PC-9 (cell line): ENCODE results near the gene CGN. TPM values are rescaled to one million over a fixed set of nuclear protein-coding genes. Genes with fewer than 3 reads are reported as not detected.

ENCODE experiments used
- BruUV-seq: library from RNA; stranded (reverse); fragments of 400-500 nt; replicated peaks from 2 replicates; lab custom pipeline; 2021; lab: Mats Ljungman, UMichigan
- CTCF ChIA-PET: fragments of 300-600 bp; sonication (Branson Sonifier 250); formaldehyde crosslinking; loops from one replicate; lab custom pipeline; 2022; ENCODE audit warnings: antibody characterized with exemption; lab: Charles Lee
- POLR2A ChIA-PET: fragments of 300-600 bp; sonication (Branson Sonifier 250); formaldehyde crosslinking; loops from one replicate; lab custom pipeline; 2022; ENCODE audit warnings: antibody characterized with exemption; ENCODE audit not compliant: unreplicated experiment; lab: Charles Lee
- DNase-seq, 2 experiments: peaks; one replicate each; pipeline versions ENCODE4 v3.0.0 to v3.0.0-alpha.2; 2015 to 2022; ENCODE audit warnings: mixed read lengths in 1 of 2
- H2AFZ ChIP-seq: fragments of 200-600 bp; sonication (generic); 2 replicates; pipeline ENCODE4 v1.8.1; 2017; ENCODE audit warnings: antibody characterized with exemption
- H3F3A ChIP-seq: fragments of 200-600 bp; sonication (generic); 2 replicates; pipeline ENCODE4 v1.8.1; 2017; ENCODE audit warnings: antibody characterized with exemption, mild to moderate bottlenecking, low read depth; ENCODE audit not compliant: insufficient read depth
- H3K27ac ChIP-seq: fragments of 200-600 bp; sonication (generic); 2 replicates; pipeline ENCODE4 v1.6.1; 2016; ENCODE audit warnings: mixed run types
- H3K27me3 ChIP-seq: fragments of 200-600 bp; sonication (generic); 2 replicates; pipeline ENCODE4 v1.6.1; 2016; ENCODE audit warnings: low read depth, mixed run types; ENCODE audit not compliant: insufficient read depth
- H3K36me3 ChIP-seq: fragments of 200-600 bp; sonication (generic); 2 replicates; pipeline ENCODE4 v1.6.1; 2016; ENCODE audit warnings: low read depth, mixed run types
- H3K4me1 ChIP-seq: fragments of 200-600 bp; sonication (generic); replicated peaks from 2 replicates; pipeline ENCODE4 v1.6.1; 2016; ENCODE audit warnings: mixed run types; ENCODE audit not compliant: insufficient read depth
- H3K4me2 ChIP-seq: fragments of 200-600 bp; sonication (generic); 2 replicates; pipeline ENCODE4 v1.6.1; 2017; ENCODE audit warnings: mixed run types
- H3K4me3 ChIP-seq: fragments of 200-600 bp; sonication (generic); 2 replicates; pipeline ENCODE4 v1.6.1; 2016; ENCODE audit warnings: mixed run types
- H3K79me2 ChIP-seq: fragments of 200-600 bp; sonication (generic); 2 replicates; pipeline ENCODE4 v1.6.1; 2017; ENCODE audit warnings: low read depth, mixed run types
- H3K9me2 ChIP-seq: fragments of 200-600 bp; sonication (generic); 2 replicates; pipeline ENCODE4 v1.8.1; 2017; ENCODE audit warnings: mild to moderate bottlenecking; ENCODE audit not compliant: insufficient read depth
- H3K9me3 ChIP-seq: fragments of 200-600 bp; sonication (generic); 2 replicates; pipeline ENCODE4 v1.8.1; 2016; ENCODE audit warnings: low read depth; ENCODE audit not compliant: insufficient read depth
- H4K20me1 ChIP-seq: fragments of 200-600 bp; sonication (generic); 2 replicates; pipeline ENCODE4 v1.8.1; 2017; ENCODE audit not compliant: insufficient read depth
- EZH2 ChIP-seq: fragments of 200-600 bp; sonication (generic); IDR thresholded peaks from 2 replicates; pipeline ENCODE4 v1.8.0; 2017; ENCODE audit warnings: antibody characterized with exemption, low read depth
- intact Hi-C: fragments of 100-400 bp; cut with micrococcal nuclease; formaldehyde crosslinking; loops from one replicate; pipeline ENCODE4 v1.10.0; 2022; ENCODE audit not compliant: unreplicated experiment
- total RNA-seq: library from RNA; stranded (reverse); gene quantifications from 2 replicates; pipeline ENCODE4 v1.2.3, GENCODE V29; 2021
- TF ChIP-seq, protein P1 (sequence below): fragments of 200-600 bp; sonication (generic); conservative IDR thresholded peaks from 2 replicates; pipeline ENCODE4 v1.6.1; 2017; ENCODE audit warnings: mixed run types, antibody characterized with exemption, mild to moderate bottlenecking, moderate library complexity

Gene CGN
- total RNA-seq, 1 experiment from 2014 or later: 30.3 TPM

DNA sequence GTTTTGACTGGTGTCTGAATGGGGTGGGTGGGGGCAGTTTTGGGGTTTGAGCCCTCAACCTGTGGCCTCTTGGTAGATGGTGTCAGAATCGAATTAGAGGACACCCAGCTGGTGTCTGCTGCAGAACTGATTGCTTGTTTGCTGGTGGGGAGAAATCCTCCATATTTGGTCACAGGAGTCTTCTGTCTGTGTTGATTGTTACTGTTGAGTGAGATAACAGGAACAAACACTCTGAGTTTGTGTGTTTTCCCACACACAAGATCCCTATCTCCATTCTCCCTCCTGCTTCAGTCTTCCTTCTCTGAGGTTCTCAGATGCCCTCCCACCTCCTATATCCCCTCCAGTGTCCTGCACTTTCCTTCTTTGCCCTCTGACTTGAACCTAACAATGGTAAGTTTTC is 19.1 kb upstream of the CGN start:
- POLR2A ChIA-PET: no interaction called here
- Histone ChIP-seq H3K4me1 (peaks cover 25% of the 10 kb centered on the region), H3F3A (peaks cover 27% of the 10 kb centered on the region), H3K4me3 (no peak overlapping the region), H3K4me2 (no peak overlapping the region), H2AFZ (no peak overlapping the region), H3K27ac (no peak overlapping the region), H4K20me1 (no peaks in the 10 kb centered on the region), H3K9me2 (no peaks in the 10 kb centered on the region), H3K79me2 (no peaks in the 10 kb centered on the region), H3K36me3 (no peaks in the 10 kb centered on the region), H3K27me3 (no peaks in the 10 kb centered on the region), H3K9me3 (no peaks in the 10 kb centered on the region)
- intact Hi-C loops: no loop called here
- DNase-seq: no peak
- CTCF ChIA-PET: no interaction called here
- no TSS peak for BruUV-seq
- TF ChIP-seq, protein P1, sequence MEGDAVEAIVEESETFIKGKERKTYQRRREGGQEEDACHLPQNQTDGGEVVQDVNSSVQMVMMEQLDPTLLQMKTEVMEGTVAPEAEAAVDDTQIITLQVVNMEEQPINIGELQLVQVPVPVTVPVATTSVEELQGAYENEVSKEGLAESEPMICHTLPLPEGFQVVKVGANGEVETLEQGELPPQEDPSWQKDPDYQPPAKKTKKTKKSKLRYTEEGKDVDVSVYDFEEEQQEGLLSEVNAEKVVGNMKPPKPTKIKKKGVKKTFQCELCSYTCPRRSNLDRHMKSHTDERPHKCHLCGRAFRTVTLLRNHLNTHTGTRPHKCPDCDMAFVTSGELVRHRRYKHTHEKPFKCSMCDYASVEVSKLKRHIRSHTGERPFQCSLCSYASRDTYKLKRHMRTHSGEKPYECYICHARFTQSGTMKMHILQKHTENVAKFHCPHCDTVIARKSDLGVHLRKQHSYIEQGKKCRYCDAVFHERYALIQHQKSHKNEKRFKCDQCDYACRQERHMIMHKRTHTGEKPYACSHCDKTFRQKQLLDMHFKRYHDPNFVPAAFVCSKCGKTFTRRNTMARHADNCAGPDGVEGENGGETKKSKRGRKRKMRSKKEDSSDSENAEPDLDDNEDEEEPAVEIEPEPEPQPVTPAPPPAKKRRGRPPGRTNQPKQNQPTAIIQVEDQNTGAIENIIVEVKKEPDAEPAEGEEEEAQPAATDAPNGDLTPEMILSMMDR: no peak
- no peak for TF ChIP-seq EZH2

DNA sequence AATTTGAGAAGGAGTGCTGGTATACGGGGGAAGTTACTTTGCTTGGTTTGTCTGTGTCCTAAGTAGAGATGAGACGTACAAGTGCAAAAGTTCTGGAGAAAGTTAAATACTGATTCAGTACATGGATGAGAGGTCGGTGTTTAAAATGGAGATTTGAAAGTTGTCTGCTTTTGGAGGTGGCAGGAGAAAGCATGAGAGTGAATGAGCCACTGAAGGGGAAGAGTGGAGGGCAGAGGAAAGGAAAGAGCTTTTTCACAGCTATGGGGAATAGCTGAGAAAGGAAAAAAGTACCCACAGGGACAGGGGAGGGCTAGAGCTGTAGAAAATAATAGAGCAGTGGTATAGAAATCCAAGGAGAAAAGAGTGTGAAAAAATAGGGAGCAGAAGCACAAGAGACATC is 18.1 kb upstream of the CGN start:
- Histone ChIP-seq H2AFZ (no peak overlapping the region), H3K9me2 (no peaks in the 10 kb centered on the region), H3K36me3 (no peaks in the 10 kb centered on the region), H3K27me3 (no peaks in the 10 kb centered on the region), H3K9me3 (no peaks in the 10 kb centered on the region), H3K4me3 (no peak overlapping the region), H3K4me2 (no peak overlapping the region), H4K20me1 (no peaks in the 10 kb centered on the region), H3K4me1 (peaks cover 25% of the 10 kb centered on the region), H3F3A (peaks cover 27% of the 10 kb centered on the region), H3K79me2 (no peaks in the 10 kb centered on the region), H3K27ac (no peak overlapping the region)
- BruUV-seq: no TSS peak
- no peak for DNase-seq
- ChIA-PET CTCF (interaction anchor here (0.6 kb wide), 1 partner anchor 58 kb away, joined by 4 read pairs; no protein-coding TSS in a partner anchor), POLR2A (interaction anchor here (0.7 kb wide), 1 partner anchor 44 kb away, joined by 11 read pairs; no protein-coding TSS in a partner anchor)
- TF ChIP-seq EZH2: no peak
- intact Hi-C loops: no loop called here

DNA sequence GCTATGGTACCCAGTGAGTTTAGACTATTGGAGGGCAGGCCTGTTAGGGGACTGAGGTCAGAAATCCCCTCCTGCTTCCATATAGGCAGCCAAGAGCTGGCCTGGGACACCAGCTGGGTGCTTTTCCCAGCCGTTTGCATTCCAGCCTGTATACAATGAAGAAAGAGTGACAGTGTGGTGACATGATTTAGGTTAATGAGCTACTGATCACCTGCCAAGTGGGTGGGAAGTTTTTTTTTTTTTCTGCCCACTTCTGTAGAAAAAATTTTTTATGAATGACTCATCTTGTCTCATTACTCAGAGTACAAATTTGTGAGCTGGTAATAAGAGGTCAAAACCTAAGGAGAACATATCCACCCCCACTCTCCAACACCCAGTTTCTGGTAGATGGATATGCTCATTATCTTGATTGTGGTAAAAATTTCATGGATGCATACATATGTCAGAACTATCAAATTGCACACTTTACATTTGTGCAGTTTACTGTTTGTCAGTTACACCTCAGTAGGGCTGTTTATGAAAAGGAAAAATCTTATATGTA is 16.4 kb upstream of the CGN start:
- CTCF ChIA-PET: interaction anchor here (0.6 to 1.0 kb wide), 6 partner anchors 21 to 345 kb away, joined by 4 to 21 read pairs (median 6); partner anchors contain the start of gene C2CD4D
- TF ChIP-seq EZH2: no peak
- TF ChIP-seq, protein P1: no peak

More for the DNA sequence above, 16.4 kb upstream of the CGN start:
- Histone ChIP-seq H3K9me2 (no peaks in the 10 kb centered on the region), H3K9me3 (no peaks in the 10 kb centered on the region), H3K4me2 (peak overlapping the region; percentile 50), H3K4me3 (no peak overlapping the region), H3K36me3 (no peaks in the 10 kb centered on the region), H3K4me1 (peaks cover 25% of the 10 kb centered on the region), H3K27ac (peak overlapping the region; percentile 73), H3K27me3 (no peaks in the 10 kb centered on the region), H3K79me2 (no peaks in the 10 kb centered on the region), H2AFZ (no peak overlapping the region), H3F3A (peaks cover 27% of the 10 kb centered on the region), H4K20me1 (no peaks in the 10 kb centered on the region)
- no TSS peak for BruUV-seq
- POLR2A ChIA-PET: interaction anchor here (0.5 to 1.6 kb wide), 11 partner anchors 35 to 865 kb away, joined by 3 to 37 read pairs (median 8); partner anchors contain the start of genes C2CD4D, POGZ and TUFT1
- DNase-seq: peak; percentile 64 to 92
- intact Hi-C loops: loop anchor here (1.0 kb wide), 1 partner anchor 18 kb away; no protein-coding TSS in a partner anchor
